HepG2 (cell line): ENCODE data around the gene SLC25A28. TPM values are rescaled to one million over a fixed set of nuclear protein-coding genes. Genes with fewer than 3 reads are reported as not detected.

Source experiments
- CBFB ChIP-seq: sonication (generic); formaldehyde crosslinking; IDR thresholded peaks from 2 replicates; pipeline ENCODE4 v1.4.0; 2020; ENCODE audit warnings: missing genetic modification reagents
- CEBPB ChIP-seq: IDR thresholded peaks from 2 replicates; pipeline ENCODE4 v1.6.1; 2011; ENCODE audit warnings: low read depth, low read length, improper control_type of control experiment, borderline replicate concordance
- CREB1 ChIP-seq, 2 experiments: fragments of 450-650 bp in 1 of 2; IDR thresholded peaks; 2 replicates each; pipeline ENCODE4 v1.6.1; 2016 to 2017; ENCODE audit warnings: control low read depth in 1 of 2, mild to moderate bottlenecking in 1 of 2, missing compliant biosample characterization in 1 of 2, missing genetic modification characterization in 1 of 2
- DBP ChIP-seq: sonication (generic); formaldehyde crosslinking; IDR thresholded peaks from 2 replicates; pipeline ENCODE4 v1.4.0; 2020; ENCODE audit warnings: missing genetic modification reagents; ENCODE audit errors: not compliant biosample characterization
- GATAD1 ChIP-seq: IDR thresholded peaks from 2 replicates; pipeline ENCODE4 v1.6.1; 2016; ENCODE audit warnings: missing genetic modification reagents, missing compliant biosample characterization
- HDAC6 ChIP-seq: fragments of 200-600 bp; sonication (generic); IDR thresholded peaks from 2 replicates; pipeline ENCODE4 v1.7.0; 2017; ENCODE audit warnings: mild to moderate bottlenecking, antibody characterized with exemption, low read length, low read depth
- IKZF1 ChIP-seq: fragments of 450-650 bp; IDR thresholded peaks from 2 replicates; pipeline ENCODE4 v1.7.1; 2016
- KMT2B ChIP-seq: IDR thresholded peaks from 2 replicates; pipeline ENCODE4 v1.6.1; 2016; ENCODE audit warnings: missing genetic modification reagents, missing compliant biosample characterization
- MEF2D ChIP-seq: sonication (generic); formaldehyde crosslinking; IDR thresholded peaks from 2 replicates; pipeline ENCODE4 v1.5.1; 2020; ENCODE audit warnings: mild to moderate bottlenecking, missing genetic modification reagents
- MIXL1 ChIP-seq: IDR thresholded peaks from 2 replicates; pipeline ENCODE4 v1.6.1; 2016
- RARA ChIP-seq: IDR thresholded peaks from 2 replicates; pipeline ENCODE4 v1.6.1; 2016; ENCODE audit warnings: missing genetic modification reagents, missing compliant biosample characterization
- SRSF4 ChIP-seq: fragments of 200-400 bp; formaldehyde crosslinking; IDR thresholded peaks from one replicate; pipeline ENCODE4 v1.6.1; 2018; ENCODE audit warnings: mild to moderate bottlenecking, low read depth, low read length, moderate library complexity; ENCODE audit not compliant: poor library complexity, severe bottlenecking
- STAG1 ChIP-seq: sonication (generic); formaldehyde crosslinking; IDR thresholded peaks from 2 replicates; pipeline ENCODE4 v1.4.0; 2020; ENCODE audit warnings: missing genetic modification reagents
- ZBTB20 ChIP-seq: sonication (generic); formaldehyde crosslinking; IDR thresholded peaks from 2 replicates; pipeline ENCODE4 v1.8.1; 2023; ENCODE audit warnings: missing genetic modification reagents, low read depth, mild to moderate bottlenecking, borderline replicate concordance
- ZNF274 ChIP-seq: sonication (generic); formaldehyde crosslinking; IDR thresholded peaks from 2 replicates; pipeline ENCODE4 v1.5.1; 2020; ENCODE audit warnings: mild to moderate bottlenecking, missing genetic modification reagents
- ZNF3 ChIP-seq: IDR thresholded peaks from 2 replicates; pipeline ENCODE4 v1.7.0; 2017; ENCODE audit warnings: inconsistent platforms
- ZNF644 ChIP-seq: IDR thresholded peaks from 2 replicates; pipeline ENCODE4 v1.6.1; 2016; ENCODE audit warnings: low read depth
- polyA plus RNA-seq, 8 experiments: library from polyadenylated mRNA; depleted of rRNA in 3 of 8; stranded (reverse) in 7 of 8; unstranded in 1 of 8; fragments of >200 nt; fragmentation: Illumina TruSeq in 4 of 8; extraction: Trizol in 4 of 8; gene quantifications; 2 replicates each; pipeline versions ENCODE4 v1.2.1 to v1.2.3, GENCODE V29; 2011 to 2016; ENCODE audit warnings: low read depth in 4 of 8, missing spikeins in 1 of 8, mixed read lengths in 1 of 8; ENCODE audit not compliant: insufficient read depth in 1 of 8
- total RNA-seq, 5 experiments: library from RNA; depleted of rRNA; stranded (reverse); fragments of >200 nt; fragmentation: Illumina TruSeq; extraction: Trizol; gene quantifications; 2 replicates each; pipeline ENCODE4 v1.2.3, GENCODE V29; 2016; ENCODE audit warnings: low read depth in 1 of 5
- TF ChIP-seq, protein P1 (sequence below): sonication (generic); formaldehyde crosslinking; IDR thresholded peaks from 2 replicates; pipeline ENCODE4 v1.4.0; 2020; ENCODE audit warnings: missing genetic modification reagents
- TF ChIP-seq, protein P2 (sequence below): sonication (generic); formaldehyde crosslinking; IDR thresholded peaks from 2 replicates; pipeline ENCODE4 v1.5.0; 2020; ENCODE audit warnings: missing genetic modification reagents
- TF ChIP-seq, protein P3 (sequence below): sonication (generic); formaldehyde crosslinking; IDR thresholded peaks from 2 replicates; pipeline ENCODE4; 2020; ENCODE audit warnings: missing genetic modification reagents, mild to moderate bottlenecking, borderline replicate concordance
- TF ChIP-seq, protein P4 (sequence below): sonication (generic); formaldehyde crosslinking; IDR thresholded peaks from 2 replicates; pipeline ENCODE4 v1.4.0; 2020; ENCODE audit warnings: missing genetic modification reagents

SLC25A28 gene
- total and polyA plus RNA-seq, 2 of the 13 experiments (the other 11 are each of a cell fraction or from before 2014, with no cell fraction given) = 15.2 to 41.0 TPM

DNA sequence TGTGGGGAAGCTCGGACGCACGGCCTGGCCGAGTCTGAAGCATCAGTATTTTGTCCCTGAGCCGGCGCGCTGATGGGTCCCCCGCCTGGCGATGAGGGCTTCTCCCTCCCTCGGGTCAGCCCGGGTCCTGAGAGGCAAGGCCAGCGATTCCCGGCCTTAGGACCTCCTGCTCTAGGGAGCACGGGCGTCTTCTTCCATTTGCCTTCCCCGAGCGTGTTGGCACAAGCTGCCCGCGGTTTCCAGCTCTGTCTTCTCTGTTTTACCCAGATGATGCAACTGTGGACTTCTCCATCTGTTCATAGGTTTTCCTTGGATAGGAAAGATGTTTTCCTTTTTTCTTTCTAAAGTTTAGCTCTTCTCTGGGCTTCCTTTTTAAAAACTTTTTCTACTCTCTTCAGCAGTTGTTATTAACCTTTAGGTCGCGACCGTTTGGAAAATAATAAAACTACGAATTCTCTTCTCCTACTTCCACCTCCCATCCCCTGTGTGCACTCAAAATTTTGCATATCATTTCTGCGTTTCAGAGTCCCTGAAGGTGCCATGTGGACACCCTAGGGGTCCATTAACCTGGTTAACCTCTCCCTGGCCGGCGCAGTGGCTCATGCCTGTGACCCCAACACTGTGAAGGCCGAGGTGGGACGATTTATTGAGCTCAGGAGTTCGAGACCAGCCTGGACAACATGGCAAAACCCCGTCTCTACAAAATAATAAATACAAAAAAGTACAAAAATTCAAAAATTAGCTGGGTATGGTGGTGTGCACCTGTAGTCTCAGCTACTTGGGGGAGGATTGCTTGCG, 1.4 kb upstream of the SLC25A28 start (continued):
- TF ChIP-seq SRSF4 (no peak), ZNF3 (CRISPR knock-in tag) (no peak), MEF2D (no peak), IKZF1 (no peak), CBFB (CRISPR knock-in tag) (no peak), KMT2B (no peak), ZNF644 (CRISPR knock-in tag) (no peak), MIXL1 (CRISPR knock-in tag) (no peak), ZBTB20 (CRISPR knock-in tag) (no peak), HDAC6 (no peak), RARA (no peak), STAG1 (0 out of 2 replicates have a peak, but pooled peaks have one; percentile 23), ZNF274 (CRISPR knock-in tag) (no peak), CEBPB (peak; percentile 33; the same call in 1 of the 2 replicates), GATAD1 (no peak), DBP (CRISPR knock-in tag) (no peak), CREB1 (IDR thresholded peaks at IDR 0.05) (no peak), CREB1 (CRISPR knock-in tag; IDR thresholded peaks at IDR 0.05) (no peak; the same call in 1 of the 2 replicates)
- TF ChIP-seq, protein P1, sequence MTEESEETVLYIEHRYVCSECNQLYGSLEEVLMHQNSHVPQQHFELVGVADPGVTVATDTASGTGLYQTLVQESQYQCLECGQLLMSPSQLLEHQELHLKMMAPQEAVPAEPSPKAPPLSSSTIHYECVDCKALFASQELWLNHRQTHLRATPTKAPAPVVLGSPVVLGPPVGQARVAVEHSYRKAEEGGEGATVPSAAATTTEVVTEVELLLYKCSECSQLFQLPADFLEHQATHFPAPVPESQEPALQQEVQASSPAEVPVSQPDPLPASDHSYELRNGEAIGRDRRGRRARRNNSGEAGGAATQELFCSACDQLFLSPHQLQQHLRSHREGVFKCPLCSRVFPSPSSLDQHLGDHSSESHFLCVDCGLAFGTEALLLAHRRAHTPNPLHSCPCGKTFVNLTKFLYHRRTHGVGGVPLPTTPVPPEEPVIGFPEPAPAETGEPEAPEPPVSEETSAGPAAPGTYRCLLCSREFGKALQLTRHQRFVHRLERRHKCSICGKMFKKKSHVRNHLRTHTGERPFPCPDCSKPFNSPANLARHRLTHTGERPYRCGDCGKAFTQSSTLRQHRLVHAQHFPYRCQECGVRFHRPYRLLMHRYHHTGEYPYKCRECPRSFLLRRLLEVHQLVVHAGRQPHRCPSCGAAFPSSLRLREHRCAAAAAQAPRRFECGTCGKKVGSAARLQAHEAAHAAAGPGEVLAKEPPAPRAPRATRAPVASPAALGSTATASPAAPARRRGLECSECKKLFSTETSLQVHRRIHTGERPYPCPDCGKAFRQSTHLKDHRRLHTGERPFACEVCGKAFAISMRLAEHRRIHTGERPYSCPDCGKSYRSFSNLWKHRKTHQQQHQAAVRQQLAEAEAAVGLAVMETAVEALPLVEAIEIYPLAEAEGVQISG (CRISPR knock-in tag) = peak; percentile 14
- TF ChIP-seq, protein P2, sequence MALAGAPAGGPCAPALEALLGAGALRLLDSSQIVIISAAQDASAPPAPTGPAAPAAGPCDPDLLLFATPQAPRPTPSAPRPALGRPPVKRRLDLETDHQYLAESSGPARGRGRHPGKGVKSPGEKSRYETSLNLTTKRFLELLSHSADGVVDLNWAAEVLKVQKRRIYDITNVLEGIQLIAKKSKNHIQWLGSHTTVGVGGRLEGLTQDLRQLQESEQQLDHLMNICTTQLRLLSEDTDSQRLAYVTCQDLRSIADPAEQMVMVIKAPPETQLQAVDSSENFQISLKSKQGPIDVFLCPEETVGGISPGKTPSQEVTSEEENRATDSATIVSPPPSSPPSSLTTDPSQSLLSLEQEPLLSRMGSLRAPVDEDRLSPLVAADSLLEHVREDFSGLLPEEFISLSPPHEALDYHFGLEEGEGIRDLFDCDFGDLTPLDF (CRISPR knock-in tag) = no peak
- TF ChIP-seq, protein P3, sequence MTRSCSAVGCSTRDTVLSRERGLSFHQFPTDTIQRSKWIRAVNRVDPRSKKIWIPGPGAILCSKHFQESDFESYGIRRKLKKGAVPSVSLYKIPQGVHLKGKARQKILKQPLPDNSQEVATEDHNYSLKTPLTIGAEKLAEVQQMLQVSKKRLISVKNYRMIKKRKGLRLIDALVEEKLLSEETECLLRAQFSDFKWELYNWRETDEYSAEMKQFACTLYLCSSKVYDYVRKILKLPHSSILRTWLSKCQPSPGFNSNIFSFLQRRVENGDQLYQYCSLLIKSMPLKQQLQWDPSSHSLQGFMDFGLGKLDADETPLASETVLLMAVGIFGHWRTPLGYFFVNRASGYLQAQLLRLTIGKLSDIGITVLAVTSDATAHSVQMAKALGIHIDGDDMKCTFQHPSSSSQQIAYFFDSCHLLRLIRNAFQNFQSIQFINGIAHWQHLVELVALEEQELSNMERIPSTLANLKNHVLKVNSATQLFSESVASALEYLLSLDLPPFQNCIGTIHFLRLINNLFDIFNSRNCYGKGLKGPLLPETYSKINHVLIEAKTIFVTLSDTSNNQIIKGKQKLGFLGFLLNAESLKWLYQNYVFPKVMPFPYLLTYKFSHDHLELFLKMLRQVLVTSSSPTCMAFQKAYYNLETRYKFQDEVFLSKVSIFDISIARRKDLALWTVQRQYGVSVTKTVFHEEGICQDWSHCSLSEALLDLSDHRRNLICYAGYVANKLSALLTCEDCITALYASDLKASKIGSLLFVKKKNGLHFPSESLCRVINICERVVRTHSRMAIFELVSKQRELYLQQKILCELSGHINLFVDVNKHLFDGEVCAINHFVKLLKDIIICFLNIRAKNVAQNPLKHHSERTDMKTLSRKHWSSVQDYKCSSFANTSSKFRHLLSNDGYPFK (CRISPR knock-in tag) = no peak
- TF ChIP-seq, protein P4, sequence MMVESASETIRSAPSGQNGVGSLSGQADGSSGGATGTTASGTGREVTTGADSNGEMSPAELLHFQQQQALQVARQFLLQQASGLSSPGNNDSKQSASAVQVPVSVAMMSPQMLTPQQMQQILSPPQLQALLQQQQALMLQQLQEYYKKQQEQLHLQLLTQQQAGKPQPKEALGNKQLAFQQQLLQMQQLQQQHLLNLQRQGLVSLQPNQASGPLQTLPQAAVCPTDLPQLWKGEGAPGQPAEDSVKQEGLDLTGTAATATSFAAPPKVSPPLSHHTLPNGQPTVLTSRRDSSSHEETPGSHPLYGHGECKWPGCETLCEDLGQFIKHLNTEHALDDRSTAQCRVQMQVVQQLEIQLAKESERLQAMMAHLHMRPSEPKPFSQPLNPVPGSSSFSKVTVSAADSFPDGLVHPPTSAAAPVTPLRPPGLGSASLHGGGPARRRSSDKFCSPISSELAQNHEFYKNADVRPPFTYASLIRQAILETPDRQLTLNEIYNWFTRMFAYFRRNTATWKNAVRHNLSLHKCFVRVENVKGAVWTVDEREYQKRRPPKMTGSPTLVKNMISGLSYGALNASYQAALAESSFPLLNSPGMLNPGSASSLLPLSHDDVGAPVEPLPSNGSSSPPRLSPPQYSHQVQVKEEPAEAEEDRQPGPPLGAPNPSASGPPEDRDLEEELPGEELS (CRISPR knock-in tag) = 0 out of 2 replicates have a peak, but pooled peaks have one; percentile 5
